ENCODE results near the gene PTCH1. TPM values are rescaled to one million over a fixed set of nuclear protein-coding genes. Genes with fewer than 3 reads are reported as not detected.

PTCH1 gene
- total RNA-seq, 1 donor from 2014 or later = 14.2 TPM

Small RNA genes within 50 kb of the gene (small RNA-seq; reads per million reads assigned to genes)
- gene MT1P1 = not detected

Other genes starting within 250 kb of the PTCH1 start
- gene FANCC, start 199.3 kb downstream of the PTCH1 start, total RNA-seq = 17.2 TPM